Measurements from ENCODE around the gene STRIP2. TPM values are rescaled to one million over a fixed set of nuclear protein-coding genes. Genes with fewer than 3 reads are reported as not detected.
A peak's percentile ranks its signal among the peaks of the same experiment; 100 is the strongest.

STRIP2 gene
- total RNA-seq, 1 experiment from 2014 or later = 9.1 TPM

- TF ChIP-seq CTCF (conservative IDR thresholded peaks at IDR 0.05; ENCODE audit: low read depth, low read length) = no peak
- no peak for TF ChIP-seq EZH2 (IDR thresholded peaks at IDR 0.05; ENCODE audit: borderline replicate concordance, low read depth, low read length, poor library complexity, severe bottlenecking)
- no peaks in the 10 kb centered on the region for H3K9me3 ChIP-seq (ENCODE audit: low read depth, low read length, poor library complexity, severe bottlenecking)
- ChIA-PET POLR2A (ENCODE audit: low non-redundant PET) (no interaction called here), CTCF (no interaction called here)
- DNase-seq (ENCODE audit: low spot score) = no peak
- BruUV-seq (replicated peaks) = no TSS peak
- H3K27me3 ChIP-seq (replicated peaks; ENCODE audit: insufficient read depth, low read depth, low read length, poor library complexity) = no peaks in the 10 kb centered on the region
- no peaks in the 10 kb centered on the region for H3K36me3 ChIP-seq (ENCODE audit: insufficient read depth, low read length, poor library complexity, severe bottlenecking)
- no peaks in the 10 kb centered on the region for H3K4me1 ChIP-seq (ENCODE audit: insufficient read depth, low read length, poor library complexity, severe bottlenecking)
- no peak overlapping the region for H3K27ac ChIP-seq (ENCODE audit: low read depth, low read length, poor library complexity, severe bottlenecking)
- H3K4me3 ChIP-seq (ENCODE audit: low read depth, low read length, poor library complexity, severe bottlenecking) = no peak overlapping the region
- intact Hi-C loops (cut with micrococcal nuclease; ENCODE audit: unreplicated experiment) = no loop called here
Measured at GRCh38 chr7:129489491-129489890, 55.3 kb downstream of the STRIP2 start.

DNA sequence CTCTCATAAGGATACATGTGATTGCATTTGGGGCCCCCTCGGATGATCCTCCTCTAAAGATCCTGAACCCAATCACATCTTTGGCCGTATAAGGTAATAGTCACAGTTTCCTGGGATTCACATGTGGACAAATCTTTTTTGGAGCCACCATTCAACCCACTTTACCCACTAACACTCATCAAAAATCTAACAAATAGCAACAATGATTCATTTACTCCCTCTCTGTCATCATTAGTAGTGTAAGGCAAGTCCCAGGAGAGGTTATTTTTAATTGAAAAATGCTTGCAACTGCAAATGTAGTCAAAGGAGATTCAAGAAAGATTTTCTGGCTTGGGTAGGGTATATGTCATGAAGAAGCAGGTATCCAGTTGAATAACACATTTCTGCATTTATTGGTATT, 58.2 kb downstream of the STRIP2 start:
- Histone ChIP-seq H3K4me1 (ENCODE audit: insufficient read depth, low read length, poor library complexity, severe bottlenecking) (no peaks in the 10 kb centered on the region), H3K9me3 (ENCODE audit: low read depth, low read length, poor library complexity, severe bottlenecking) (no peaks in the 10 kb centered on the region), H3K27me3 (replicated peaks; ENCODE audit: insufficient read depth, low read depth, low read length, poor library complexity) (no peaks in the 10 kb centered on the region), H3K4me3 (ENCODE audit: low read depth, low read length, poor library complexity, severe bottlenecking) (no peak overlapping the region), H3K27ac (ENCODE audit: low read depth, low read length, poor library complexity, severe bottlenecking) (no peak overlapping the region), H3K36me3 (ENCODE audit: insufficient read depth, low read length, poor library complexity, severe bottlenecking) (no peaks in the 10 kb centered on the region)
- no TSS peak for BruUV-seq (replicated peaks)
- DNase-seq (ENCODE audit: low spot score) = no peak
- no peak for TF ChIP-seq CTCF (conservative IDR thresholded peaks at IDR 0.05; ENCODE audit: low read depth, low read length)
- TF ChIP-seq EZH2 (IDR thresholded peaks at IDR 0.05; ENCODE audit: borderline replicate concordance, low read depth, low read length, poor library complexity, severe bottlenecking) = no peak
- CTCF ChIA-PET = no interaction called here
- intact Hi-C loops (cut with micrococcal nuclease; ENCODE audit: unreplicated experiment) = loop anchor here (10.0 kb wide), 1 partner anchor 342 kb away; no protein-coding TSS in a partner anchor
- POLR2A ChIA-PET (ENCODE audit: low non-redundant PET) = no interaction called here

DNA sequence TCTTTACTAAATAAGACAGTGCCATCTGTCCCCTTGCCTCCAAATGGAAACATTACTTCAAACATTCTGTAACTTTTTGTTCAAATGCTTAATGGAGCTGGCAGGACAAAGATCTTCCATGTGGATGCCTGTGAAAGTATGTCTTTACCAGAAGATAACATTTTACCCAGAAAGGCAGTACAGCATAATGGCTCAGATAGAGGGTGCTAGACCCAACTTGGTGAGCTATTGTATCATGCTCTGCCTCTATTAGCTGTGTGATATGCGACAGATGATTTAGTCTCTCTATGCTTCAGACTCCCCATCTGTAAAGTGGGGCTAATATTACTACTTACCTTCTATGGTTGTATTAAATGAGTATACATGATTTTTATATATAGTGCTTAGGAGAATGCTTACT, 59.3 kb downstream of the STRIP2 start:
- no peaks in the 10 kb centered on the region for H3K27me3 ChIP-seq (replicated peaks; ENCODE audit: insufficient read depth, low read depth, low read length, poor library complexity)
- H3K4me3 ChIP-seq (ENCODE audit: low read depth, low read length, poor library complexity, severe bottlenecking) = no peak overlapping the region
- DNase-seq (ENCODE audit: low spot score) = no peak
- POLR2A ChIA-PET (ENCODE audit: low non-redundant PET) = no interaction called here
- intact Hi-C loops (cut with micrococcal nuclease; ENCODE audit: unreplicated experiment) = loop anchor here (10.0 kb wide), 1 partner anchor 341 kb away; no protein-coding TSS in a partner anchor
- 0 out of 2 replicates have a peak, but pooled peaks have one; percentile 29 for TF ChIP-seq CTCF (conservative IDR thresholded peaks at IDR 0.05; ENCODE audit: low read depth, low read length)
- no peak for TF ChIP-seq EZH2 (IDR thresholded peaks at IDR 0.05; ENCODE audit: borderline replicate concordance, low read depth, low read length, poor library complexity, severe bottlenecking)
- no peaks in the 10 kb centered on the region for H3K9me3 ChIP-seq (ENCODE audit: low read depth, low read length, poor library complexity, severe bottlenecking)
- CTCF ChIA-PET = no interaction called here
- no TSS peak for BruUV-seq (replicated peaks)
- H3K4me1 ChIP-seq (ENCODE audit: insufficient read depth, low read length, poor library complexity, severe bottlenecking) = no peaks in the 10 kb centered on the region
- no peak overlapping the region for H3K27ac ChIP-seq (ENCODE audit: low read depth, low read length, poor library complexity, severe bottlenecking)
- no peaks in the 10 kb centered on the region for H3K36me3 ChIP-seq (ENCODE audit: insufficient read depth, low read length, poor library complexity, severe bottlenecking)
